Measurements from ENCODE around the gene MINDY4B. TPM values are rescaled to one million over a fixed set of nuclear protein-coding genes. Genes with fewer than 3 reads are reported as not detected.

Gene MINDY4B
- total and polyA plus RNA-seq, 2 of the 4 experiments (the other 2 are of a cell fraction): not detected

DNA sequence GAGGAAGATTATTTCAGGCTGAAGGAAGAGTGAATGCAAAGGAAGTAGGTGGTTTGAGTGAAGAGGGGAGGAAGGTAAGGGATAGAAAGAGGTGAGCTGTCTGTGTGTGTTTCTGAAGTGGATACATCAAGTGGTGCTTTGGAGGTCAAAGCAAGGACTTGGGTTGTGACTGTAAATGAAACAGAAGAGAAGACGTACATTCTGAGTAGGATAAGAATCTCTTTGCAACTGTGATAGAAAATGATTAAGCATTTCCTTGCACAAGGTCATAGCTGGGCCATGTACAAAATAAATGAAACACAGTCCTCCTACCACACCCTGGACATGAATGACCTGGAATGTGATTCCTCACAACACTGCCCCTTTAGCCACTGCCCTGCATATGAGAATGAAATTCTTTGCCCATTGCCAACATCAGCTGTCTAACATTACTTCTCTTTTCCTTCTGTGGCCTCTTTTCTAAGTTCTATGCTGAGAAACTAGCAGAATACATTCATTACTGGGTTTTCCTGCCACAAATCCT, 28.3 kb upstream of the MINDY4B start:
- Histone ChIP-seq H2AK5ac (ENCODE audit: low read depth, low read length) (no peak overlapping the region), H4K20me1 (ENCODE audit: insufficient read depth, low read length) (no peaks in the 10 kb centered on the region), H3K36me3 (ENCODE audit: control insufficient read depth, insufficient read depth, low read length) (no peaks in the 10 kb centered on the region), H3K79me1 (ENCODE audit: low read depth in 1 of 2, low read length in 2 of 2) (no peaks in the 10 kb centered on the region), H3K27ac (ENCODE audit: insufficient read depth, low read length) (no peak overlapping the region), H3K4me1 (ENCODE audit: control insufficient read depth, insufficient read depth, low read length) (no peaks in the 10 kb centered on the region), H3K18ac (ENCODE audit: low read depth, low read length) (no peak overlapping the region), H3K4me2 (ENCODE audit: low read depth, low read length) (no peak overlapping the region), H3K23ac (ENCODE audit: low read depth, low read length) (no peak overlapping the region), H3K27me3 (ENCODE audit: control insufficient read depth, insufficient read depth, low read length) (peaks cover 10% of the 10 kb centered on the region), H2BK5ac (ENCODE audit: low read depth, low read length, poor library complexity, severe bottlenecking) (no peak overlapping the region), H3K9me3 (ENCODE audit: control insufficient read depth, insufficient read depth, low read length) (no peaks in the 10 kb centered on the region), H2BK15ac (ENCODE audit: low read depth, low read length) (no peak overlapping the region), H3K14ac (replicated peaks; ENCODE audit: low read depth, low read length) (no peak overlapping the region), H3K4me3 (ENCODE audit: insufficient read depth, low read depth, low read length) (no peak overlapping the region), H2BK20ac (ENCODE audit: low read depth, low read length) (no peak overlapping the region), H3K4ac (ENCODE audit: low read depth, low read length) (no peak overlapping the region), H4K8ac (ENCODE audit: low read depth in 2 of 2, low read length in 2 of 2) (no peak overlapping the region), H4K91ac (ENCODE audit: insufficient read depth, low read depth, low read length) (no peak overlapping the region), H3K9ac (ENCODE audit: low read depth, low read length) (no peak overlapping the region), H2BK120ac (ENCODE audit: low read depth, low read length) (no peak overlapping the region), H3K56ac (ENCODE audit: extremely low read depth, insufficient read depth, low read length) (no peak overlapping the region), H2AK9ac (replicated peaks; ENCODE audit: low read depth, low read length, poor library complexity) (no peak overlapping the region), H4K5ac (ENCODE audit: low read depth, low read length) (no peak overlapping the region), H3K9me1 (ENCODE audit: insufficient read depth, low read length) (no peaks in the 10 kb centered on the region), H2AFZ (replicated peaks; ENCODE audit: low read length, poor library complexity) (no peak overlapping the region)
- dilution Hi-C loops (cut with HindIII; ENCODE audit: low sequenced_read_pairs, unreplicated experiment) (no loop called here), in situ Hi-C loops (cut with MboI; ENCODE audit: low sequenced_read_pairs) (no loop called here), intact Hi-C loops (cut with micrococcal nuclease) (no loop called here)
- ChIA-PET CTCF (interaction anchor here (0.6 to 1.2 kb wide), 2 partner anchors 20 to 41 kb away, joined by 3 read pairs; no protein-coding TSS in a partner anchor), POLR2A (ENCODE audit: unreplicated experiment) (no interaction called here)
- DNase-seq (no peak), ATAC-seq (ENCODE audit: low read depth) (no peak)
- no peak for TF ChIP-seq NFE2L2 (IDR thresholded peaks at IDR 0.05; ENCODE audit: low read depth, low read length)
- no peak for TF ChIP-seq RCOR1 (IDR thresholded peaks at IDR 0.05; ENCODE audit: insufficient replicate concordance, low read length)
- TF ChIP-seq, protein P1, sequence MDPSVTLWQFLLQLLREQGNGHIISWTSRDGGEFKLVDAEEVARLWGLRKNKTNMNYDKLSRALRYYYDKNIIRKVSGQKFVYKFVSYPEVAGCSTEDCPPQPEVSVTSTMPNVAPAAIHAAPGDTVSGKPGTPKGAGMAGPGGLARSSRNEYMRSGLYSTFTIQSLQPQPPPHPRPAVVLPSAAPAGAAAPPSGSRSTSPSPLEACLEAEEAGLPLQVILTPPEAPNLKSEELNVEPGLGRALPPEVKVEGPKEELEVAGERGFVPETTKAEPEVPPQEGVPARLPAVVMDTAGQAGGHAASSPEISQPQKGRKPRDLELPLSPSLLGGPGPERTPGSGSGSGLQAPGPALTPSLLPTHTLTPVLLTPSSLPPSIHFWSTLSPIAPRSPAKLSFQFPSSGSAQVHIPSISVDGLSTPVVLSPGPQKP (IDR thresholded peaks at IDR 0.05; ENCODE audit: borderline replicate concordance, low read depth, low read length): no peak
- no peak for TF ChIP-seq FOS (IDR thresholded peaks at IDR 0.05; ENCODE audit: low read depth, low read length)
- TF ChIP-seq BHLHE40 (IDR thresholded peaks at IDR 0.05; ENCODE audit: low read depth, low read length): no peak
- no peak for TF ChIP-seq POLR2A (IDR thresholded peaks at IDR 0.05; ENCODE audit: low read depth, low read length)
- TF ChIP-seq MAFK (IDR thresholded peaks at IDR 0.05; ENCODE audit: low read depth, low read length): no peak
- no peak for TF ChIP-seq CHD1 (IDR thresholded peaks at IDR 0.05; ENCODE audit: low read depth, low read length)
- no peak for TF ChIP-seq RFX5 (IDR thresholded peaks at IDR 0.05; ENCODE audit: low read depth, low read length)
- TF ChIP-seq MXI1 (IDR thresholded peaks at IDR 0.05; ENCODE audit: borderline replicate concordance, low read depth, low read length): no peak
- TF ChIP-seq, protein P2, sequence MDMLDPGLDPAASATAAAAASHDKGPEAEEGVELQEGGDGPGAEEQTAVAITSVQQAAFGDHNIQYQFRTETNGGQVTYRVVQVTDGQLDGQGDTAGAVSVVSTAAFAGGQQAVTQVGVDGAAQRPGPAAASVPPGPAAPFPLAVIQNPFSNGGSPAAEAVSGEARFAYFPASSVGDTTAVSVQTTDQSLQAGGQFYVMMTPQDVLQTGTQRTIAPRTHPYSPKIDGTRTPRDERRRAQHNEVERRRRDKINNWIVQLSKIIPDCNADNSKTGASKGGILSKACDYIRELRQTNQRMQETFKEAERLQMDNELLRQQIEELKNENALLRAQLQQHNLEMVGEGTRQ (IDR thresholded peaks at IDR 0.05; ENCODE audit: low read depth, low read length): no peak
- no peak for TF ChIP-seq SMC3 (IDR thresholded peaks at IDR 0.05; ENCODE audit: low read depth, low read length)
- TF ChIP-seq, protein P3, sequence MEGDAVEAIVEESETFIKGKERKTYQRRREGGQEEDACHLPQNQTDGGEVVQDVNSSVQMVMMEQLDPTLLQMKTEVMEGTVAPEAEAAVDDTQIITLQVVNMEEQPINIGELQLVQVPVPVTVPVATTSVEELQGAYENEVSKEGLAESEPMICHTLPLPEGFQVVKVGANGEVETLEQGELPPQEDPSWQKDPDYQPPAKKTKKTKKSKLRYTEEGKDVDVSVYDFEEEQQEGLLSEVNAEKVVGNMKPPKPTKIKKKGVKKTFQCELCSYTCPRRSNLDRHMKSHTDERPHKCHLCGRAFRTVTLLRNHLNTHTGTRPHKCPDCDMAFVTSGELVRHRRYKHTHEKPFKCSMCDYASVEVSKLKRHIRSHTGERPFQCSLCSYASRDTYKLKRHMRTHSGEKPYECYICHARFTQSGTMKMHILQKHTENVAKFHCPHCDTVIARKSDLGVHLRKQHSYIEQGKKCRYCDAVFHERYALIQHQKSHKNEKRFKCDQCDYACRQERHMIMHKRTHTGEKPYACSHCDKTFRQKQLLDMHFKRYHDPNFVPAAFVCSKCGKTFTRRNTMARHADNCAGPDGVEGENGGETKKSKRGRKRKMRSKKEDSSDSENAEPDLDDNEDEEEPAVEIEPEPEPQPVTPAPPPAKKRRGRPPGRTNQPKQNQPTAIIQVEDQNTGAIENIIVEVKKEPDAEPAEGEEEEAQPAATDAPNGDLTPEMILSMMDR (conservative IDR thresholded peaks at IDR 0.05; ENCODE audit: low read depth, low read length): no peak
- no peak for TF ChIP-seq CEBPB (IDR thresholded peaks at IDR 0.05; ENCODE audit: low read depth, low read length)
- TF ChIP-seq RAD21 (IDR thresholded peaks at IDR 0.05; ENCODE audit: low read length): no peak
- no peak for TF ChIP-seq MAZ (IDR thresholded peaks at IDR 0.05; ENCODE audit: borderline replicate concordance, low read depth, low read length)
- BruUV-seq (replicated peaks): no TSS peak
- WGBS, 2 experiments (ENCODE audit: extremely low coverage in 2 of 2, insufficient read length in 1 of 2): no CpG with 5 or more reads among the region's 1 CpG
